K562 (cell line): Measurements from ENCODE around the gene CELSR1. TPM values are rescaled to one million over a fixed set of nuclear protein-coding genes. Genes with fewer than 3 reads are reported as not detected.

Experiments used
- ATAC-seq: fragments of 200-7000 bp; cut with Tn5 transposase; 3 replicates; pipeline ENCODE4 v1.9.1; 2020; ENCODE audit warnings: moderate library complexity
- BruUV-seq: library from RNA; stranded (reverse); fragments of 400-500 nt; replicated peaks from 2 replicates; lab custom pipeline; 2021; lab: Mats Ljungman, UMichigan
- CTCF ChIA-PET: fragments of 300-600 bp; formaldehyde crosslinking; extraction: SDS; loops from one replicate; lab custom pipeline; 2021; ENCODE audit warnings: low intra/inter-chr PET ratio; lab: Yijun Ruan, JAX
- POLR2A ChIA-PET: fragments of 300-600, 350-650 bp; sonication (Branson Sonifier 250); formaldehyde crosslinking; extraction: SDS; loops from one replicate; lab custom pipeline; 2021; ENCODE audit warnings: antibody characterized with exemption, inconsistent platforms; lab: Yijun Ruan, JAX
- DNase-seq, 4 experiments: peaks; one replicate each; pipeline versions ENCODE4 v3.0.0 to v3.0.0-alpha.2; 2011 to 2018; ENCODE audit warnings: low spot score in 3 of 4, mixed read lengths in 3 of 4; ENCODE audit errors: extremely low read depth in 1 of 4
- FAIRE-seq: peaks from 2 replicates; lab custom pipeline; 2011; peaks lifted over from hg19 to GRCh38; lab: Jason Lieb, UNC
- H2AFZ ChIP-seq: 2 replicates; pipeline ENCODE4 v1.6.0; 2011; ENCODE audit warnings: low read depth, low read length, control low read depth, inconsistent platforms
- H3K27ac ChIP-seq: fragments of 200-600 bp; 3 replicates; pipeline ENCODE4 v1.8.0; 2011; ENCODE audit warnings: low read depth, mild to moderate bottlenecking, control low read depth, inconsistent platforms, low read length, moderate library complexity, mixed read lengths; ENCODE audit errors: extremely low read depth
- H3K27me3 ChIP-seq, 2 experiments: fragments of 300-600 bp in 1 of 2; 2 replicates in 1 of 2; 3 replicates in 1 of 2; pipeline versions ENCODE4 v1.6.0 to v1.8.0; 2011; ENCODE audit warnings: inconsistent platforms in 2 of 2, low read length in 2 of 2, mild to moderate bottlenecking in 1 of 2, mixed read lengths in 1 of 2, moderate library complexity in 1 of 2; ENCODE audit not compliant: control insufficient read depth in 2 of 2, insufficient read depth in 2 of 2
- H3K36me3 ChIP-seq: fragments of 300-600 bp; 3 replicates; pipeline ENCODE4 v1.8.0; 2011; ENCODE audit warnings: mild to moderate bottlenecking, low read length, inconsistent platforms; ENCODE audit not compliant: control insufficient read depth, insufficient read depth
- H3K4me1 ChIP-seq, 2 experiments: fragments of 200-600 bp in 1 of 2; replicated peaks in 1 of 2; 2 replicates in 1 of 2; 3 replicates in 1 of 2; pipeline versions ENCODE4 v1.5.1 to v1.8.0; 2011; ENCODE audit warnings: inconsistent platforms in 2 of 2, low read length in 2 of 2, mild to moderate bottlenecking in 1 of 2, mixed read lengths in 1 of 2, moderate library complexity in 1 of 2; ENCODE audit not compliant: control insufficient read depth in 2 of 2, insufficient read depth in 2 of 2
- H3K4me2 ChIP-seq: 2 replicates; pipeline ENCODE4 v1.6.1; 2011; ENCODE audit warnings: low read length, control low read depth, inconsistent platforms, mixed read lengths; ENCODE audit not compliant: insufficient read depth
- H3K4me3 ChIP-seq: fragments of 200-600 bp; sonication (generic), shearing (Covaris generic); 2 replicates; pipeline ENCODE4 v1.5.1; 2016; ENCODE audit warnings: control low read depth, inconsistent platforms
- H3K79me2 ChIP-seq: fragments of 200-600 bp; 3 replicates; pipeline ENCODE4 v1.8.0; 2011; ENCODE audit warnings: low read length, inconsistent platforms; ENCODE audit not compliant: control insufficient read depth, insufficient read depth
- H3K9ac ChIP-seq, 2 experiments: 2 replicates each; pipeline versions ENCODE4 v1.6.0 to v1.6.1; 2011; ENCODE audit warnings: low read depth in 2 of 2, low read length in 2 of 2, control low read depth in 1 of 2, inconsistent platforms in 1 of 2, mild to moderate bottlenecking in 1 of 2, mixed read lengths in 1 of 2; ENCODE audit not compliant: insufficient read depth in 1 of 2
- H3K9me1 ChIP-seq: one replicate; pipeline ENCODE4 v1.6.0; 2011; ENCODE audit warnings: inconsistent platforms, mild to moderate bottlenecking, low read length, moderate library complexity; ENCODE audit not compliant: control insufficient read depth, insufficient read depth
- H3K9me3 ChIP-seq: replicated peaks from 2 replicates; pipeline ENCODE4 v1.5.1; 2011; ENCODE audit warnings: low read depth, low read length, inconsistent platforms; ENCODE audit not compliant: control insufficient read depth, insufficient read depth
- H4K20me1 ChIP-seq: replicated peaks from 2 replicates; pipeline ENCODE4 v1.6.1; 2011; ENCODE audit warnings: low read length, inconsistent platforms, mixed read lengths; ENCODE audit not compliant: control insufficient read depth, insufficient read depth
- MEIS2 ChIP-seq: fragments of 450-650 bp; IDR thresholded peaks from 2 replicates; pipeline ENCODE4 v1.6.1; 2014; ENCODE audit warnings: mild to moderate bottlenecking; ENCODE audit not compliant: partially characterized antibody
- POLR2G ChIP-seq: fragments of 200-400 bp; formaldehyde crosslinking; IDR thresholded peaks from 2 replicates; pipeline ENCODE4 v1.6.1; 2017; ENCODE audit warnings: low read depth, mild to moderate bottlenecking, antibody characterized with exemption, low read length, moderate library complexity
- WGBS: fragments of 100-300 bp; shearing (Covaris generic); methylation state at CpG from one replicate; pipeline ENCODE4 v1.1.6; 2016; ENCODE audit warnings: low coverage, mixed read lengths; ENCODE audit not compliant: insufficient coverage; ENCODE audit errors: missing lambda C conversion rate; 5-methylcytosine and 5-hydroxymethylcytosine counted together
- in situ Hi-C: fragments of 300-500 bp; cut with MboI; formaldehyde crosslinking; loops from 4 replicates; pipeline ENCODE4 v1.15.0; 2018; ENCODE audit warnings: inconsistent platforms, mixed read lengths
- intact Hi-C: fragments of 100-400 bp; cut with micrococcal nuclease; formaldehyde crosslinking; loops from 2 replicates; pipeline ENCODE4 v1.14.2; 2022
- polyA plus RNA-seq, 8 experiments: library from polyadenylated mRNA; depleted of rRNA in 4 of 8; stranded (reverse) in 5 of 8; unstranded in 3 of 8; fragments of >200 nt; fragmentation: Nextera tagmentation in 2 of 8; fragmentation: Illumina TruSeq in 1 of 8; extraction: Ambion mirVana in 2 of 8; extraction: Trizol in 1 of 8; gene quantifications; 2 replicates each; pipeline versions ENCODE4 v1.2.1 to v1.2.3, GENCODE V29; 2011 to 2014; ENCODE audit warnings: inconsistent platforms in 1 of 8, missing spikeins in 1 of 8
- total RNA-seq, 7 experiments: library from RNA; depleted of rRNA in 6 of 7; stranded (reverse); fragments of >200 nt in 6 of 7; fragmentation: Illumina TruSeq in 2 of 7; extraction: Trizol in 2 of 7; gene quantifications; 2 replicates each; pipeline versions ENCODE4 v1.2.1 to v1.2.3, GENCODE V29; 2011 to 2021; ENCODE audit warnings: low replicate concordance in 1 of 7

Gene CELSR1
- total and polyA plus RNA-seq, 9 of the 15 experiments (the other 6 are each of a cell fraction or from before 2014, with no cell fraction given) = under 0.01 to 0.09 TPM; not detected in 7

DNA sequence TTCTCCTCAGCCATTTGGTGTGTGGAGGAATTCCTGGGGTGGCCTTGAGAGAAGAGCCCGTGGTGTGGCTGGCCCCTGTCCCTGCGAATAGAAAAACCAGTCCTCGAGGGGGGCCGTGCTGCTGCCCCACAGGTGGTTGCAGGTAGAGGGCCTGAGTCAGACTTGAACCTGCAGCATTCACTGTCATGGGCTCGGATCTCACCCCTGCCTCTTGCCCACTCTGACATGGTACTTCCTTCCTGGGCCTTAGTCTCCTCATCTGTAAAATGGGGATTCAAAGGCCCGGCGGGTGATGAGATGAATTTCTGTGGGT, 182.5 kb downstream of the CELSR1 start:
- Histone ChIP-seq H3K4me2 (no peak overlapping the region), H3K79me2 (no peaks in the 10 kb centered on the region), H3K27ac (no peak overlapping the region), H3K36me3 (peaks cover 58% of the 10 kb centered on the region; the same call in 2 of the 3 replicates), H3K4me3 (no peak overlapping the region), H3K9me1 (no peaks in the 10 kb centered on the region), H3K9me3 (no peaks in the 10 kb centered on the region), H3K9ac (no peak overlapping the region), H2AFZ (no peak overlapping the region), H3K4me1 (peaks cover 0 to 3% of the 10 kb centered on the region in 2 experiments; a peak in 2 of 5 replicates), H3K27me3 (no peaks in the 10 kb centered on the region), H4K20me1 (peaks cover 3% of the 10 kb centered on the region; the same call in 1 of the 2 replicates)
- no peak for DNase-seq
- POLR2A ChIA-PET = no interaction called here
- in situ Hi-C loops = no loop called here
- intact Hi-C loops = no loop called here
- WGBS = 81% methylated on average over 2 of the region's 7 CpGs
- FAIRE-seq = no peak
- no TSS peak for BruUV-seq
- CTCF ChIA-PET = interaction anchor here (1.2 kb wide), 1 partner anchor 188 kb away, joined by 4 read pairs; no protein-coding TSS in a partner anchor
- ATAC-seq = no peak
- TF ChIP-seq MEIS2 = no peak
- TF ChIP-seq POLR2G = 0 out of 2 replicates have a peak, but pooled peaks have one; percentile 8

DNA sequence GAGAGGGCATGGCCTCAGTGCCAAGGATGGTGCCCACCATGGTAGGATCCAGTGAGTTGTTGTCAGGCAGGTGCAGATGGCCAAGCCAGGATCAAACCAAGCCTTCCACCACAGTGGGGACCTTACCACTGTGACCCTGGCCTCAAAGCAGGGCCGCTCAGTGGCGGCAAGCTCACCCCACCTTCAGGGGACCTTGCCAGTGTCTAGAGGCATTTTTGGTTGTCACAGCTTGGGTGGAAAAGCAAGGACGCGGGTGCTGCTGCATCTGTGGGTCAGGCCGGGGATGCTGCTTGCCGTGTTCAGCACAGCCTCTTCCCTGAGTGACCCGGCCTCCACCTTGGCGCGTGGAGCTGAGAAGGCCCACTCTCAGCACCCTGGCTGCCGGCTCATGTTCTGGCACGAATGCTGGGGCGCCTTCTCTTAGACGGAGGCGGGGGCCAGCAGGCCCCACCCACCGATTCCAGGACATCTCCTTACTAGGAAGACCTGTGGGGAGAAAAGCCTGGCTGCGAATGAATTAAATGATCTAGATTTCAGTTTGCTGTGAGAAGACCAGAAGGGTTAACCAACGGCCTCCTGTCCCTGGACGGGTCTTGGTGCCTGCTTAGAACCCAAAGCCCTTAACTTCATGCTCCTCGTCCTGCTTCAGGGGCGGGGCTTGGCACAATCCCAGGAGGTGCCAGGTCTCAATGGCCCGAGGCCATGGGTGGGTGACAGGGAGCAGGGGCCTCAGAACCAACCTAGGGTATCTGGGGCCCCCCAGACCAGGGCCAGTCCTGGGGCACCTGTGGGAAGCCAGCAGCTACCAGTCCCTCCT, 183.0 kb downstream of the CELSR1 start:
- no peak overlapping the region for H2AFZ ChIP-seq
- ChIA-PET CTCF (interaction anchor here (0.5 to 1.2 kb wide), 2 partner anchors 188 to 190 kb away, joined by 3 to 4 read pairs; no protein-coding TSS in a partner anchor), POLR2A (no interaction called here)
- in situ Hi-C loops (no loop called here), intact Hi-C loops (no loop called here)
- no peak for DNase-seq
- ATAC-seq = no peak
- 90% methylated on average over 11 of the region's 21 CpGs for WGBS
- H3K27ac ChIP-seq = no peak overlapping the region
- no peaks in the 10 kb centered on the region for H3K9me3 ChIP-seq
- no peaks in the 10 kb centered on the region for H3K27me3 ChIP-seq
- no peak overlapping the region for H3K4me2 ChIP-seq
- H3K4me1 ChIP-seq = peaks cover 0 to 2% of the 10 kb centered on the region in 2 experiments; a peak in 2 of 5 replicates
- no peak for FAIRE-seq
- peaks cover 63% of the 10 kb centered on the region; the same call in 2 of the 3 replicates for H3K36me3 ChIP-seq
- no peak overlapping the region for H3K4me3 ChIP-seq
- peaks cover 3% of the 10 kb centered on the region; the same call in 1 of the 2 replicates for H4K20me1 ChIP-seq
- H3K9me1 ChIP-seq = no peaks in the 10 kb centered on the region
- no peaks in the 10 kb centered on the region for H3K79me2 ChIP-seq
- H3K9ac ChIP-seq = no peak overlapping the region
- no TSS peak for BruUV-seq
- TF ChIP-seq POLR2G = 0 out of 2 replicates have a peak, but pooled peaks have one; percentile 13
